HTR-8/SVneo (cell line): ENCODE results near the gene C16orf78.

Experiments
- DNase-seq: peaks from one replicate; pipeline ENCODE4 v3.0.0; 2011; ENCODE audit warnings: low spot score, mixed read lengths; ENCODE audit not compliant: insufficient read length
- FAIRE-seq: peaks from 2 replicates; lab custom pipeline; 2011; peaks lifted over from hg19 to GRCh38; lab: Jason Lieb, UNC

Gene C16orf78

GRCh38 chr16:49419862-49420261 is 46.3 kb downstream of the C16orf78 start:
- DNase-seq: no peak
- FAIRE-seq: no peak

GRCh38 chr16:49422896-49423295 is 49.3 kb downstream of the C16orf78 start:
- DNase-seq: no peak
- no peak for FAIRE-seq

GRCh38 chr16:49424961-49425360 is 51.4 kb downstream of the C16orf78 start:
- no peak for FAIRE-seq

GRCh38 chr16:49427771-49428170 is 54.2 kb downstream of the C16orf78 start:
- FAIRE-seq (no peak), DNase-seq (no peak)

More at GRCh38 chr16:49424961-49425360, 51.4 kb downstream of the C16orf78 start:
- DNase-seq: no peak

- FAIRE-seq (no peak), DNase-seq (no peak)
Observed at GRCh38 chr16:49428808-49429207, 55.2 kb downstream of the C16orf78 start.

- no peak for FAIRE-seq
- DNase-seq: no peak
Observed at GRCh38 chr16:49431040-49431439, 57.4 kb downstream of the C16orf78 start.

GRCh38 chr16:49431591-49432290 is 58.1 kb downstream of the C16orf78 start:
- DNase-seq (no peak), FAIRE-seq (no peak)

GRCh38 chr16:49434733-49435132 is 61.1 kb downstream of the C16orf78 start:
- FAIRE-seq: no peak
- DNase-seq: no peak

GRCh38 chr16:49436181-49436580 is 62.6 kb downstream of the C16orf78 start:
- no peak for FAIRE-seq

GRCh38 chr16:49437344-49437743 is 63.7 kb downstream of the C16orf78 start:
- FAIRE-seq (no peak), DNase-seq (no peak)

More at GRCh38 chr16:49436181-49436580, 62.6 kb downstream of the C16orf78 start:
- no peak for DNase-seq

- DNase-seq (no peak), FAIRE-seq (no peak)
Observed at GRCh38 chr16:49439050-49439449, 65.4 kb downstream of the C16orf78 start.

- no peak for FAIRE-seq
- DNase-seq: no peak
Observed at GRCh38 chr16:49439676-49440075, 66.1 kb downstream of the C16orf78 start.

- DNase-seq (no peak), FAIRE-seq (no peak)
Observed at GRCh38 chr16:49440156-49441065, 66.8 kb downstream of the C16orf78 start.

- FAIRE-seq (no peak), DNase-seq (no peak)
Observed at GRCh38 chr16:49441366-49441780, 67.8 kb downstream of the C16orf78 start.

GRCh38 chr16:49442805-49443204 is 69.2 kb downstream of the C16orf78 start:
- FAIRE-seq (no peak), DNase-seq (no peak)

GRCh38 chr16:49443576-49443975 is 70.0 kb downstream of the C16orf78 start:
- no peak for FAIRE-seq
- no peak for DNase-seq

GRCh38 chr16:49446805-49447204 is 73.2 kb downstream of the C16orf78 start:
- FAIRE-seq (no peak), DNase-seq (no peak)
